GM12878 (cell line): Measurements from ENCODE around the gene TOP3A.

Source experiments
- CBX5 ChIP-seq: sonication (generic); IDR thresholded peaks from 2 replicates; pipeline ENCODE4 v1.6.1; 2016; ENCODE audit warnings: low read depth, moderate library complexity, mild to moderate bottlenecking, inconsistent platforms
- CTCF ChIP-seq, 3 experiments: IDR thresholded peaks in 2 of 3; conservative IDR thresholded peaks in 1 of 3; 2 replicates each; pipeline ENCODE4 v1.5.1; 2011; ENCODE audit warnings: low read depth in 3 of 3, low read length in 3 of 3, mild to moderate bottlenecking in 3 of 3, control low read depth in 2 of 3, moderate library complexity in 2 of 3, inconsistent platforms in 1 of 3, mixed read lengths in 1 of 3; ENCODE audit not compliant: control insufficient read depth in 2 of 3, insufficient read depth in 1 of 3; ENCODE audit errors: extremely low read depth in 1 of 3
- HDAC6 ChIP-seq: fragments of 200-600 bp; sonication (generic); IDR thresholded peaks from one replicate; pipeline ENCODE4 v1.8.0; 2017; ENCODE audit warnings: antibody characterized with exemption; ENCODE audit not compliant: unreplicated experiment
- MAX ChIP-seq: IDR thresholded peaks from 2 replicates; pipeline ENCODE4 v1.6.1; 2012; ENCODE audit warnings: low read depth, low read length, improper control_type of control experiment
- MYC ChIP-seq: IDR thresholded peaks from 2 replicates; pipeline ENCODE4 v1.6.1; 2011; ENCODE audit warnings: mild to moderate bottlenecking, low read length, moderate library complexity, inconsistent platforms; ENCODE audit not compliant: insufficient read depth, insufficient replicate concordance, insufficient read length, severe bottlenecking
- NFYB ChIP-seq: IDR thresholded peaks from 2 replicates; pipeline ENCODE4 v1.6.1; 2011; ENCODE audit warnings: low read depth, mild to moderate bottlenecking, low read length, improper control_type of control experiment, moderate library complexity; ENCODE audit not compliant: insufficient read depth
- POLR2A ChIP-seq: IDR thresholded peaks from 2 replicates; pipeline ENCODE4 v1.6.1; 2011; ENCODE audit warnings: low read depth, mild to moderate bottlenecking, low read length
- TCF7 ChIP-seq: IDR thresholded peaks from 2 replicates; pipeline ENCODE4 v1.6.1; 2014; ENCODE audit warnings: antibody characterized with exemption, borderline replicate concordance
- USF2 ChIP-seq: IDR thresholded peaks from 2 replicates; pipeline ENCODE4 v1.6.1; 2011; ENCODE audit warnings: low read depth, low read length, improper control_type of control experiment, borderline replicate concordance

GRCh38 chr17:18322522-18322921, 7.7 kb upstream of the TOP3A start:
- no peak for TF ChIP-seq POLR2A
- no peak for TF ChIP-seq MAX
- no peak for TF ChIP-seq TCF7
- TF ChIP-seq HDAC6: no peak
- TF ChIP-seq USF2: no peak
- no peak for TF ChIP-seq NFYB
- TF ChIP-seq MYC: no peak
- TF ChIP-seq CBX5: no peak
- TF ChIP-seq CTCF (IDR thresholded peaks at IDR 0.05 in 2 of 3, conservative IDR thresholded peaks at IDR 0.05 in 1 of 3; ENCODE audit: control insufficient read depth in 2 of 3, extremely low read depth in 1 of 3, insufficient read depth in 1 of 3, low read depth in 3 of 3, low read length in 3 of 3): no peak
